ENCODE data around the gene CREB3L1.
A peak's percentile ranks its signal among the peaks of the same experiment; 100 is the strongest.

The CREB3L1 gene

GRCh38 chr11:46265764-46266163 lies 11.7 kb upstream of the CREB3L1 start:
- in situ Hi-C loops (cut with HindIII; ENCODE audit: low sequenced_read_pairs): no loop called here
- TF ChIP-seq, protein P1, sequence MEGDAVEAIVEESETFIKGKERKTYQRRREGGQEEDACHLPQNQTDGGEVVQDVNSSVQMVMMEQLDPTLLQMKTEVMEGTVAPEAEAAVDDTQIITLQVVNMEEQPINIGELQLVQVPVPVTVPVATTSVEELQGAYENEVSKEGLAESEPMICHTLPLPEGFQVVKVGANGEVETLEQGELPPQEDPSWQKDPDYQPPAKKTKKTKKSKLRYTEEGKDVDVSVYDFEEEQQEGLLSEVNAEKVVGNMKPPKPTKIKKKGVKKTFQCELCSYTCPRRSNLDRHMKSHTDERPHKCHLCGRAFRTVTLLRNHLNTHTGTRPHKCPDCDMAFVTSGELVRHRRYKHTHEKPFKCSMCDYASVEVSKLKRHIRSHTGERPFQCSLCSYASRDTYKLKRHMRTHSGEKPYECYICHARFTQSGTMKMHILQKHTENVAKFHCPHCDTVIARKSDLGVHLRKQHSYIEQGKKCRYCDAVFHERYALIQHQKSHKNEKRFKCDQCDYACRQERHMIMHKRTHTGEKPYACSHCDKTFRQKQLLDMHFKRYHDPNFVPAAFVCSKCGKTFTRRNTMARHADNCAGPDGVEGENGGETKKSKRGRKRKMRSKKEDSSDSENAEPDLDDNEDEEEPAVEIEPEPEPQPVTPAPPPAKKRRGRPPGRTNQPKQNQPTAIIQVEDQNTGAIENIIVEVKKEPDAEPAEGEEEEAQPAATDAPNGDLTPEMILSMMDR (IDR thresholded peaks at IDR 0.05; ENCODE audit: low read depth, low read length): no peak
- H3K4me3 ChIP-seq (ENCODE audit: low read depth, low read length): no peak overlapping the region
- no peak for DNase-seq (ENCODE audit: low read depth, low spot score)

GRCh38 chr11:46267930-46268329 lies 9.5 kb upstream of the CREB3L1 start:
- in situ Hi-C loops (cut with HindIII; ENCODE audit: low sequenced_read_pairs): no loop called here
- TF ChIP-seq, protein P1 (IDR thresholded peaks at IDR 0.05; ENCODE audit: low read depth, low read length): no peak
- no peak overlapping the region for H3K4me3 ChIP-seq (ENCODE audit: low read depth, low read length)
- DNase-seq (ENCODE audit: low read depth, low spot score): no peak

DNA sequence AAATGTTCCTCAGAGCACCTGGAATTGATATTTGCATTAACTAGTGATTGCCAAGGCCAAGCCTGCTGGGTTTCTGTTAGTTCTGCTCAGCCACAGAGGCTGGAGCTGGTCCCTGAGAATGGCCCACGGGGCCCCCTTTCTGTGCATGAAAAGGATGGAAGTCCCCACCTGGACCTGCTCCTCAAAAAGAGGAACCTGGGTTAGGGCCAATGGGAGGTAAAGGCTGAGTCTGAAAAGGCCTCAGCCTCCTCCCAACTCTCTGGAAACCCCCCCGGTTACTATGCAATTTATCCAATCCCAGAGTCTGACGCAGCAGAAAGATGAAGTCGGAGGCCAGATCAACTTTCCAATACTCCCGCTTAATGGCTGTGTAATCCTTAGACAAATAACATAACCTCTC lies 6.8 kb upstream of the CREB3L1 start:
- no peak for DNase-seq (ENCODE audit: low read depth, low spot score)
- no peak overlapping the region for H3K4me3 ChIP-seq (ENCODE audit: low read depth, low read length)
- in situ Hi-C loops (cut with HindIII; ENCODE audit: low sequenced_read_pairs): no loop called here
- TF ChIP-seq, protein P1 (IDR thresholded peaks at IDR 0.05; ENCODE audit: low read depth, low read length): no peak

GRCh38 chr11:46271407-46271806 lies 6.1 kb upstream of the CREB3L1 start:
- H3K4me3 ChIP-seq (ENCODE audit: low read depth, low read length): no peak overlapping the region
- TF ChIP-seq, protein P1 (IDR thresholded peaks at IDR 0.05; ENCODE audit: low read depth, low read length): no peak
- in situ Hi-C loops (cut with HindIII; ENCODE audit: low sequenced_read_pairs): no loop called here
- no peak for DNase-seq (ENCODE audit: low read depth, low spot score)

- H3K4me3 ChIP-seq (ENCODE audit: low read depth, low read length): no peak overlapping the region
- TF ChIP-seq, protein P1 (IDR thresholded peaks at IDR 0.05; ENCODE audit: low read depth, low read length): no peak
- peak; percentile 43 for DNase-seq (ENCODE audit: low read depth, low spot score)
- in situ Hi-C loops (cut with HindIII; ENCODE audit: low sequenced_read_pairs): no loop called here
These were observed 5.3 kb upstream of the CREB3L1 start for GRCh38 chr11:46271875-46272815.

GRCh38 chr11:46272816-46273427 lies 4.5 kb upstream of the CREB3L1 start:
- DNase-seq (ENCODE audit: low read depth, low spot score): peak; percentile 71

More at GRCh38 chr11:46272816-46273427, 4.5 kb upstream of the CREB3L1 start:
- no peak overlapping the region for H3K4me3 ChIP-seq (ENCODE audit: low read depth, low read length)
- in situ Hi-C loops (cut with HindIII; ENCODE audit: low sequenced_read_pairs): no loop called here
- TF ChIP-seq, protein P1 (IDR thresholded peaks at IDR 0.05; ENCODE audit: low read depth, low read length): no peak
